ENCODE data around the gene MKLN1. TPM values are rescaled to one million over a fixed set of nuclear protein-coding genes. Genes with fewer than 3 reads are reported as not detected.

Gene MKLN1
- total and polyA plus RNA-seq, 2 donors: 14.4 to 28.9 TPM

GRCh38 chr7:131540491-131541162 is 213.0 kb downstream of the MKLN1 start:
- Histone ChIP-seq H3K9me3 (ENCODE audit: control insufficient read depth in 2 of 2, insufficient read depth in 1 of 2, low read length in 1 of 2) (peaks cover 0 to 1% of the 10 kb centered on the region in 2 donors), H3K4me3 (ENCODE audit: low read length in 2 of 2) (no peak overlapping the region), H3K27ac (ENCODE audit: low read depth in 1 of 2, low read length in 1 of 2) (no peak overlapping the region), H3K36me3 (ENCODE audit: control insufficient read depth in 2 of 2, insufficient read depth in 2 of 2, low read length in 1 of 2) (no peaks in the 10 kb centered on the region), H3K27me3 (ENCODE audit: control insufficient read depth in 2 of 2, insufficient read depth in 1 of 2, low read length in 1 of 2) (no peaks in the 10 kb centered on the region), H3K4me1 (ENCODE audit: control insufficient read depth in 2 of 2, insufficient read depth in 2 of 2, low read length in 2 of 2) (no peaks in the 10 kb centered on the region)
- no peak for DNase-seq (ENCODE audit: low read depth in 6 of 9, low spot score in 9 of 9)
- 89% methylated on average over 18 of the region's 18 CpGs for WGBS

DNA sequence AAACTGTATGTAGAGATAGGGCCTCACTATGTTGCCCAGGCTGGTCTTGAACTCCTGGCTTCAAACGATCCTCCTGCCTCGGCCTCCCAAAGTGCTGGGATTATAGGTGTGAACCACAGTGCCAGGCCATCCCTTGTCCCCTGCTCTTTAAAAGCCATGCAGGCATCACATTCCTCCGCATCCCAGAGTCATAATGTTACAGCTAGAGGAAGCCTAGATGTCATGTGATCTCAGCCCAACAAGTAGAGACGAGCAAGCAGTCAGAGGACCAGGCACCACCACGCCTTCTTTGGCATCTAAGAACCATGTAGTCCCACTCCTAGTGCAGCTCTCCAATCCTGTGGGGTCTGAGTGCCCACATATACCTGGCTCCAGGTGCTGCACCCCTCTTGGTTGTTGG is 215.6 kb downstream of the MKLN1 start:
- H3K36me3 ChIP-seq (ENCODE audit: control insufficient read depth in 2 of 2, insufficient read depth in 2 of 2, low read length in 1 of 2): no peaks in the 10 kb centered on the region
- 93% methylated on average over 5 of the region's 5 CpGs for WGBS
- DNase-seq (ENCODE audit: low read depth in 6 of 9, low spot score in 9 of 9): no peak

GRCh38 chr7:131544021-131544420 is 216.3 kb downstream of the MKLN1 start:
- Histone ChIP-seq H3K36me3 (ENCODE audit: control insufficient read depth in 2 of 2, insufficient read depth in 2 of 2, low read length in 1 of 2) (no peaks in the 10 kb centered on the region), H3K27ac (ENCODE audit: low read depth in 1 of 2, low read length in 1 of 2) (no peak overlapping the region), H3K4me3 (ENCODE audit: low read length in 2 of 2) (no peak overlapping the region), H3K27me3 (ENCODE audit: control insufficient read depth in 2 of 2, insufficient read depth in 1 of 2, low read length in 1 of 2) (no peaks in the 10 kb centered on the region), H3K4me1 (ENCODE audit: control insufficient read depth in 2 of 2, insufficient read depth in 2 of 2, low read length in 2 of 2) (no peaks in the 10 kb centered on the region), H3K9me3 (ENCODE audit: control insufficient read depth in 2 of 2, insufficient read depth in 1 of 2, low read length in 1 of 2) (no peaks in the 10 kb centered on the region)
- 98% methylated on average over 3 of the region's 3 CpGs for WGBS
- DNase-seq (ENCODE audit: low read depth in 6 of 9, low spot score in 9 of 9): no peak

More for the DNA sequence above, 215.6 kb downstream of the MKLN1 start:
- Histone ChIP-seq H3K9me3 (ENCODE audit: control insufficient read depth in 2 of 2, insufficient read depth in 1 of 2, low read length in 1 of 2) (no peaks in the 10 kb centered on the region), H3K27ac (ENCODE audit: low read depth in 1 of 2, low read length in 1 of 2) (no peak overlapping the region), H3K4me1 (ENCODE audit: control insufficient read depth in 2 of 2, insufficient read depth in 2 of 2, low read length in 2 of 2) (no peaks in the 10 kb centered on the region), H3K4me3 (ENCODE audit: low read length in 2 of 2) (no peak overlapping the region), H3K27me3 (ENCODE audit: control insufficient read depth in 2 of 2, insufficient read depth in 1 of 2, low read length in 1 of 2) (no peaks in the 10 kb centered on the region)

DNA sequence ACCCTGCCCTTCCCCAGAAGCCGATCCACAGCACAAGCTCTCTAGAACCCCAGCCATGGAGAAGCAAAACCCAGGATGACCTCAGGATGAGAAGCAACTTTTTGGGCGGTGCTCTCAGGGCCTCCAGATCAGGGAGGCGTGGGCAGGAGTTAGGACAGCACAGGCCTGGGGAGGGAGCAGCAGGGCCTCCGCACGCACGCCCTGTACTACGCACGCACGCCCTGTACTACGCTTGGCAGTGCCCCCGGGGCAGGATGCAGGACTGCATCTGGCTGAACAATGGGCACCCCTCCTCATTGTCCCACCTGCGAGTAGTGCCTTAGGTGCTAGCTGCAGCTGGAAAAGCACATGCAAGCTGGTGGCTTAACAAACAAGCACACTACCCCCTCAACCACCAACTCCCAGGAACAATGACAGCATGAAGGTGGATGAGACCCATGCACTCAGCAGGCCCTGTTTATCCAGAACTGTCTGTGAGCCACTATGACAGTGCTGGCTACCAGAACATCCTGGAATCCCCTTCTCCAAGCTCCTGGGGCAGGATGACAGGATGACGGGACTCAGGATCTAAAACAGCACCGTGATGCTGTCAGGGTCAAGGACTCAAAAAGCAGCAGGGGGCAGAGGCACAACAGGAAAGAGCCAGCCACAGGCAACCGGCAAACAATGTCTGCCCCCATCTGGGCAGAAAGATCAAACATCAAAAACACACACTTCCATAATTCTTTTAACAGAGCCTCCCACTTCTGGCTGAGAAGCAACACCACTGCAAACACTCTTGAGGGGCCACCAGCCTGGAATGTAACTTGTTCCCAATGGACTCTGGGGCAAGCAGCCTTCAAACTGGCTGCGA is 217.0 kb downstream of the MKLN1 start:
- Histone ChIP-seq H3K36me3 (ENCODE audit: control insufficient read depth in 2 of 2, insufficient read depth in 2 of 2, low read length in 1 of 2) (no peaks in the 10 kb centered on the region), H3K27me3 (ENCODE audit: control insufficient read depth in 2 of 2, insufficient read depth in 1 of 2, low read length in 1 of 2) (no peaks in the 10 kb centered on the region), H3K9me3 (ENCODE audit: control insufficient read depth in 2 of 2, insufficient read depth in 1 of 2, low read length in 1 of 2) (no peaks in the 10 kb centered on the region), H3K4me1 (ENCODE audit: control insufficient read depth in 2 of 2, insufficient read depth in 2 of 2, low read length in 2 of 2) (no peaks in the 10 kb centered on the region), H3K27ac (ENCODE audit: low read depth in 1 of 2, low read length in 1 of 2) (no peak overlapping the region), H3K4me3 (ENCODE audit: low read length in 2 of 2) (no peak overlapping the region)
- WGBS: 78% methylated on average over 16 of the region's 16 CpGs
- no peak for DNase-seq (ENCODE audit: low read depth in 6 of 9, low spot score in 9 of 9)

DNA sequence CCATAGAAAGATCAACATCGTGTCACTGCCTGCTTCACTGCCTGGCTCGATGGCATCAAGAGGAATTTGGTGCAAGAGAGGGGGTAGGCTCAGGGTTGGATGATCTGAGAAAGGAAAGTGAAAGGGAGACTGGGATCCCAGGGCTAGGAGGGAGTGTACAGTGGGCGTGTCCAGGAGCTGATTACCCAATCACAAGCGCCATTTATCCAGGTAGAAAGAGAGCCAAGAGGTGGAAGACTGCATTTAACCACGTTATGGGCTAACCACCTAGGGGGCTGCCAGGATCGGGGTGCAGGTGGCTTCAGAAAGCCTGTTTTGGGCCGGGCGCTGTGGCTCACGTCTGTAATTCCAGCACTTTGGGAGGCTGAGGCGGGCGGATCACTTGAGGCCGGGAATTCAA is 218.4 kb downstream of the MKLN1 start:
- no peak overlapping the region for H3K27ac ChIP-seq (ENCODE audit: low read depth in 1 of 2, low read length in 1 of 2)
- DNase-seq (ENCODE audit: low read depth in 6 of 9, low spot score in 9 of 9): no peak
- H3K36me3 ChIP-seq (ENCODE audit: control insufficient read depth in 2 of 2, insufficient read depth in 2 of 2, low read length in 1 of 2): no peaks in the 10 kb centered on the region
- peaks cover 3% of the 10 kb centered on the region in 2 donors for H3K27me3 ChIP-seq (ENCODE audit: control insufficient read depth in 2 of 2, insufficient read depth in 1 of 2, low read length in 1 of 2)
- H3K4me1 ChIP-seq (ENCODE audit: control insufficient read depth in 2 of 2, insufficient read depth in 2 of 2, low read length in 2 of 2): no peaks in the 10 kb centered on the region
- H3K4me3 ChIP-seq (ENCODE audit: low read length in 2 of 2): no peak overlapping the region
- 94% methylated on average over 12 of the region's 12 CpGs for WGBS
- H3K9me3 ChIP-seq (ENCODE audit: control insufficient read depth in 2 of 2, insufficient read depth in 1 of 2, low read length in 1 of 2): no peaks in the 10 kb centered on the region

Other genes starting within 250 kb of the MKLN1 start
- gene PODXL, start 228.8 kb downstream of the MKLN1 start, total RNA-seq: 3.4 TPM
- 4.1 TPM for gene PODXL, start 228.8 kb downstream of the MKLN1 start, polyA plus RNA-seq

Data from thymus (tissue), 11 donors.